NCI-H1694 treated with DMSO at 0.1 percent for 48 hours (cell line): Measurements from ENCODE around the gene PLCXD1.
"Not testable (repeated sequence)": the region's sequence is repeated elsewhere in the genome, so short reads cannot be mapped to it uniquely, and the experiment has no call there.

ENCODE experiments used
- DNase-seq: peaks from one replicate; lab custom pipeline; 2025; lab: John Stamatoyannopoulos, UW

Gene PLCXD1

GRCh38 chrX:292900-293897, 12.0 kb downstream of the PLCXD1 start:
- DNase-seq = no peak

GRCh38 chrX:295136-295535, 14.0 kb downstream of the PLCXD1 start:
- DNase-seq = no peak

GRCh38 chrX:298993-299392, 17.8 kb downstream of the PLCXD1 start:
- DNase-seq = no peak

- no peak for DNase-seq
Measured at GRCh38 chrX:300334-300733, 19.2 kb downstream of the PLCXD1 start.

- DNase-seq = no peak
Measured at GRCh38 chrX:302975-303374, 21.8 kb downstream of the PLCXD1 start.

GRCh38 chrX:305781-306613, 24.8 kb downstream of the PLCXD1 start:
- not testable (repeated sequence) for DNase-seq

- DNase-seq = not testable (repeated sequence)
Measured at GRCh38 chrX:306614-307251, 25.6 kb downstream of the PLCXD1 start.

GRCh38 chrX:307261-308111, 26.3 kb downstream of the PLCXD1 start:
- DNase-seq = no peak

- no peak for DNase-seq
Measured at GRCh38 chrX:308821-309520, 27.8 kb downstream of the PLCXD1 start.

GRCh38 chrX:310621-311155, 29.5 kb downstream of the PLCXD1 start:
- DNase-seq = no peak

- no peak for DNase-seq
Measured at GRCh38 chrX:311156-312129, 30.3 kb downstream of the PLCXD1 start.

GRCh38 chrX:312621-313331, 31.6 kb downstream of the PLCXD1 start:
- DNase-seq = no peak

- DNase-seq = no peak
Measured at GRCh38 chrX:313546-313945, 32.4 kb downstream of the PLCXD1 start.

- DNase-seq = no peak
Measured at GRCh38 chrX:314049-314448, 32.9 kb downstream of the PLCXD1 start.

GRCh38 chrX:314781-315595, 33.8 kb downstream of the PLCXD1 start:
- no peak for DNase-seq

- no peak for DNase-seq
Measured at GRCh38 chrX:316351-317325, 35.5 kb downstream of the PLCXD1 start.
